ENCODE measurements around the gene TAPBP.

The TAPBP gene

DNA sequence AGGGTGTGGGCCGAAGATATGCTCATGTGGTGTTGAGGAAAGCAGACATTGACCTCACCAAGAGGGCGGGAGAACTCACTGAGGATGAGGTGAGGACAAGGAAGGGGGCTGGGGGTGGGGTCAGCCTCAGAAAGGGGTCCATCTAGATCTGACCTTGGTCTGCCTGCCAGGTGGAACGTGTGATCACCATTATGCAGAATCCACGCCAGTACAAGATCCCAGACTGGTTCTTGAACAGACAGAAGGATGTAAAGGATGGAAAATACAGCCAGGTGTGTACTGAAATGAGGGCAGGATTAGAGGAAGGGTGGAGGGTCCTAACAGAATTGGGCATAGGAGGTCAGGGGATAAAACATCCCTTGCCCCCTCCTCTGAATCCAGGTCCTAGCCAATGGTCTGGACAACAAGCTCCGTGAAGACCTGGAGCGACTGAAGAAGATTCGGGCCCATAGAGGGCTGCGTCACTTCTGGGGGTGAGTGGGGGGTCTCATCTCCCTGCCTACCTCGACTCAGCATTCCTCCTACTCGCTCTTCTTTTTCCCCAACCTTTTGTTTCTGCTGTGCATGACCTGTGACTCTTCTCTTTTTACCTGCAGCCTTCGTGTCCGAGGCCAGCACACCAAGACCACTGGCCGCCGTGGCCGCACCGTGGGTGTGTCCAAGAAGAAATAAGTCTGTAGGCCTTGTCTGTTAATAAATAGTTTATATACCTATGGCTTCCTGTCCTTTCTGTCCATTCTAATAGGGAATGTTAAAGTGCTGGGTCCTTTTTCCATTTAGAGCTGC lies 37.9 kb downstream of the TAPBP start:
- 0 out of 2 replicates have a peak, but pooled peaks have one; percentile 53 for TF ChIP-seq ZBTB7A (IDR thresholded peaks at IDR 0.05; ENCODE audit: low read depth)

GRCh38 chr6:33273924-33274902 lies 39.7 kb downstream of the TAPBP start:
- no peak for TF ChIP-seq FOXM1 (IDR thresholded peaks at IDR 0.05; ENCODE audit: borderline replicate concordance, low read depth)
- no peak for TF ChIP-seq YY1 (IDR thresholded peaks at IDR 0.05; ENCODE audit: low read depth)
- TF ChIP-seq EP300 (IDR thresholded peaks at IDR 0.05; ENCODE audit: borderline replicate concordance) = no peak
- TF ChIP-seq, protein P1, sequence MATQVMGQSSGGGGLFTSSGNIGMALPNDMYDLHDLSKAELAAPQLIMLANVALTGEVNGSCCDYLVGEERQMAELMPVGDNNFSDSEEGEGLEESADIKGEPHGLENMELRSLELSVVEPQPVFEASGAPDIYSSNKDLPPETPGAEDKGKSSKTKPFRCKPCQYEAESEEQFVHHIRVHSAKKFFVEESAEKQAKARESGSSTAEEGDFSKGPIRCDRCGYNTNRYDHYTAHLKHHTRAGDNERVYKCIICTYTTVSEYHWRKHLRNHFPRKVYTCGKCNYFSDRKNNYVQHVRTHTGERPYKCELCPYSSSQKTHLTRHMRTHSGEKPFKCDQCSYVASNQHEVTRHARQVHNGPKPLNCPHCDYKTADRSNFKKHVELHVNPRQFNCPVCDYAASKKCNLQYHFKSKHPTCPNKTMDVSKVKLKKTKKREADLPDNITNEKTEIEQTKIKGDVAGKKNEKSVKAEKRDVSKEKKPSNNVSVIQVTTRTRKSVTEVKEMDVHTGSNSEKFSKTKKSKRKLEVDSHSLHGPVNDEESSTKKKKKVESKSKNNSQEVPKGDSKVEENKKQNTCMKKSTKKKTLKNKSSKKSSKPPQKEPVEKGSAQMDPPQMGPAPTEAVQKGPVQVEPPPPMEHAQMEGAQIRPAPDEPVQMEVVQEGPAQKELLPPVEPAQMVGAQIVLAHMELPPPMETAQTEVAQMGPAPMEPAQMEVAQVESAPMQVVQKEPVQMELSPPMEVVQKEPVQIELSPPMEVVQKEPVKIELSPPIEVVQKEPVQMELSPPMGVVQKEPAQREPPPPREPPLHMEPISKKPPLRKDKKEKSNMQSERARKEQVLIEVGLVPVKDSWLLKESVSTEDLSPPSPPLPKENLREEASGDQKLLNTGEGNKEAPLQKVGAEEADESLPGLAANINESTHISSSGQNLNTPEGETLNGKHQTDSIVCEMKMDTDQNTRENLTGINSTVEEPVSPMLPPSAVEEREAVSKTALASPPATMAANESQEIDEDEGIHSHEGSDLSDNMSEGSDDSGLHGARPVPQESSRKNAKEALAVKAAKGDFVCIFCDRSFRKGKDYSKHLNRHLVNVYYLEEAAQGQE (IDR thresholded peaks at IDR 0.05; ENCODE audit: low read depth) = no peak
- no peak for TF ChIP-seq TAF1 (IDR thresholded peaks at IDR 0.05; ENCODE audit: low read depth)
- no peak for TF ChIP-seq CEBPB (IDR thresholded peaks at IDR 0.05)

DNA sequence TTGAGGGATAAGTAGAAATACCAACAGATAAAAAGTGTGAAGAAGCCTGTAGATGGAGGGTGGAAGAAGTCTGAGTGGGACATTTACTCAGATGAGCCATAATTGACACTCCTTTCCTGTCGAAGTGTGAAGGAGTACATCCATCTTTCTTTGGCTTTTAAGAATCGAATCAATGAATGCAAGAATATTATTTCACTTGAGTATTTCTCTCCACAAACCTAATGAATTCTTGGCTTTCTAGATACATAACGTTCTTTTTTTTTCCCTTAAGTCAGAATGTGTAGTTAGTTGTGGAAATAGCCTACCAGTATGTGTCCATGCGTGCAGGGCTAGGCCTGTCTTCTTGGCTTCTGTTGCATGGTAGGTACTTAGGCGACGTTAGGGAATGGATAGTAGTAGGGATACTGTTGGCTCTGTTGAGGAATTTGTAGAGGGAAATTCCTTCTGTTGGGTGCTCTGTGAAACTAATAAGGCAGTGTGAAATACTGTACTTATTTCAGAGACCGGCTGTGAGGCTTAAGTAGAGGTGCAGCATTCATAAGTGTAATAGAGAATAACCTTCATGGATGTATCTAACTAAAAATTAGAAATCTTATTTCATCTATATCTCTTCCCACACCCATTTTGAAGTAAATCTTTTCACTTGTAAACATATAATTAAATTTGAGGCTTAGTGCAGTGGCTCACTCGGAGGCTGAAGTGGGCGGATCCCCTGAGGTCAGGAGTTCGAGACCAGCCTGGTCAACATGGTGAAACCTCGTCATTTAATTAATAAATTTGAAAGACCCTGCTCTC lies 40.6 kb downstream of the TAPBP start:
- TF ChIP-seq TEAD4 (IDR thresholded peaks at IDR 0.05) (no peak), CREB1 (IDR thresholded peaks at IDR 0.05; ENCODE audit: low read depth) (no peak), TCF12 (IDR thresholded peaks at IDR 0.05; ENCODE audit: low read depth) (no peak), EP300 (IDR thresholded peaks at IDR 0.05; ENCODE audit: borderline replicate concordance) (no peak), ZBTB7A (IDR thresholded peaks at IDR 0.05; ENCODE audit: low read depth) (no peak)

GRCh38 chr6:33272275-33273128 lies 41.4 kb downstream of the TAPBP start:
- TF ChIP-seq TAF1 (IDR thresholded peaks at IDR 0.05; ENCODE audit: low read depth) = peak; percentile 37; the same call in 1 of the 2 replicates
- no peak for TF ChIP-seq ZBTB7A (IDR thresholded peaks at IDR 0.05; ENCODE audit: low read depth)

- TF ChIP-seq ZBTB7A (IDR thresholded peaks at IDR 0.05; ENCODE audit: low read depth) (no peak), TEAD4 (IDR thresholded peaks at IDR 0.05) (peak; percentile 50), RAD21 (IDR thresholded peaks at IDR 0.05; ENCODE audit: low read depth) (no peak), USF1 (IDR thresholded peaks at IDR 0.05) (peak; percentile 40), EGR1 (IDR thresholded peaks at IDR 0.05) (peak; percentile 44; the same call in 1 of the 2 replicates), TCF12 (IDR thresholded peaks at IDR 0.05; ENCODE audit: low read depth) (peak; percentile 55), NFIC (IDR thresholded peaks at IDR 0.05) (no peak), TAF1 (IDR thresholded peaks at IDR 0.05; ENCODE audit: low read depth) (peak; percentile 90), CEBPB (IDR thresholded peaks at IDR 0.05) (no peak), FOXM1 (IDR thresholded peaks at IDR 0.05; ENCODE audit: borderline replicate concordance, low read depth) (no peak), EP300 (IDR thresholded peaks at IDR 0.05; ENCODE audit: borderline replicate concordance) (peak; percentile 19; the same call in 1 of the 2 replicates), CREB1 (IDR thresholded peaks at IDR 0.05; ENCODE audit: low read depth) (peak; percentile 65; the same call in 1 of the 2 replicates), YY1 (IDR thresholded peaks at IDR 0.05; ENCODE audit: low read depth) (peak; percentile 96)
- TF ChIP-seq, protein P2, sequence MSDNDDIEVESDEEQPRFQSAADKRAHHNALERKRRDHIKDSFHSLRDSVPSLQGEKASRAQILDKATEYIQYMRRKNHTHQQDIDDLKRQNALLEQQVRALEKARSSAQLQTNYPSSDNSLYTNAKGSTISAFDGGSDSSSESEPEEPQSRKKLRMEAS (IDR thresholded peaks at IDR 0.05) = peak; percentile 98
- TF ChIP-seq, protein P1 (IDR thresholded peaks at IDR 0.05; ENCODE audit: low read depth) = no peak
Observed at GRCh38 chr6:33271468-33272274, 42.2 kb downstream of the TAPBP start, which contains the start of the genes RPS18 and VPS52. Gene RPS18 (plus strand): TSS chr6:33272075. CDS start chr6:33272120, 45 bp downstream. Gene VPS52 (minus strand): TSS chr6:33271876. CDS start chr6:33271675, 201 bp downstream.
